CD8-positive, alpha-beta memory T cell (primary cell): ENCODE results near the gene ITGB4. TPM values are rescaled to one million over a fixed set of nuclear protein-coding genes. Genes with fewer than 3 reads are reported as not detected.
A peak's percentile ranks its signal among the peaks of the same experiment; 100 is the strongest.

Experiments used
- CTCF ChIA-PET: fragments of 350-600 bp; sonication (Branson Sonifier 250); formaldehyde crosslinking; loops from one replicate; lab custom pipeline; 2021; ENCODE audit warnings: antibody characterized with exemption; lab: Charles Lee
- POLR2A ChIA-PET: fragments of 350-600 bp; sonication (Branson Sonifier 250); formaldehyde crosslinking; loops from one replicate; lab custom pipeline; 2021; ENCODE audit warnings: antibody characterized with exemption; lab: Charles Lee
- DNase-seq, 5 donors: peaks; one replicate each; pipeline versions ENCODE4 v3.0.0 to v3.0.0-alpha.2; 2020 to 2022; ENCODE audit warnings: mixed read lengths in 1 of 5
- H3K27ac ChIP-seq: one replicate; pipeline ENCODE4 v1.7.0; 2013; ENCODE audit warnings: low read depth, mild to moderate bottlenecking, low read length, moderate library complexity
- H3K27me3 ChIP-seq: 2 replicates; pipeline ENCODE4 v1.7.0; 2013; ENCODE audit warnings: low read length, mild to moderate bottlenecking; ENCODE audit not compliant: insufficient read depth, poor library complexity, severe bottlenecking
- H3K36me3 ChIP-seq: 2 replicates; pipeline ENCODE4 v1.7.0; 2013; ENCODE audit warnings: mild to moderate bottlenecking, low read length, moderate library complexity; ENCODE audit not compliant: insufficient read depth
- H3K4me1 ChIP-seq: 2 replicates; pipeline ENCODE4 v1.7.0; 2013; ENCODE audit warnings: mild to moderate bottlenecking, low read length, moderate library complexity; ENCODE audit not compliant: insufficient read depth
- H3K4me3 ChIP-seq: 2 replicates; pipeline ENCODE4 v1.7.0; 2013; ENCODE audit warnings: mild to moderate bottlenecking, low read length
- H3K9me3 ChIP-seq: 2 replicates; pipeline ENCODE4 v1.7.0; 2013; ENCODE audit warnings: mild to moderate bottlenecking, low read length
- H3K27ac Mint-ChIP-seq, 8 donors: one replicate each; pipeline ENCODE4 v1.8.0; 2020 to 2021; ENCODE audit warnings: mixed read lengths in 8 of 8, mild to moderate bottlenecking in 6 of 8, inconsistent platforms in 3 of 8, moderate library complexity in 3 of 8
- H3K27me3 Mint-ChIP-seq, 2 donors: one replicate each; pipeline ENCODE4 v1.8.0; 2020 to 2021; ENCODE audit warnings: mixed read lengths in 2 of 2, mild to moderate bottlenecking in 1 of 2, moderate library complexity in 1 of 2
- H3K36me3 Mint-ChIP-seq, 3 donors: one replicate each; pipeline ENCODE4 v1.8.0; 2020 to 2021; ENCODE audit warnings: mixed read lengths in 3 of 3, inconsistent platforms in 1 of 3, mild to moderate bottlenecking in 1 of 3
- H3K4me1 Mint-ChIP-seq, 3 donors: one replicate each; pipeline ENCODE4 v1.8.0; 2020 to 2021; ENCODE audit warnings: mixed read lengths in 3 of 3, inconsistent platforms in 1 of 3, mild to moderate bottlenecking in 1 of 3
- H3K4me3 Mint-ChIP-seq, 7 donors: one replicate each; pipeline ENCODE4 v1.8.0; 2020 to 2021; ENCODE audit warnings: mixed read lengths in 7 of 7, mild to moderate bottlenecking in 6 of 7, moderate library complexity in 4 of 7, inconsistent platforms in 2 of 7
- H3K9me3 Mint-ChIP-seq, 5 donors: one replicate each; pipeline ENCODE4 v1.8.0; 2020 to 2022; ENCODE audit warnings: mixed read lengths in 5 of 5, mild to moderate bottlenecking in 3 of 5, moderate library complexity in 2 of 5, inconsistent platforms in 1 of 5
- polyA plus RNA-seq: library from polyadenylated mRNA; unstranded; fragments of 300-500 nt; fragmentation: Illumina TruSeq; gene quantifications from one replicate; pipeline ENCODE4 v1.2.3, GENCODE V29; 2021
- total RNA-seq, 2 experiments: library from RNA; stranded (reverse); gene quantifications; one replicate each; pipeline ENCODE4 v1.2.3, GENCODE V29; 2021

Gene ITGB4
- total and polyA plus RNA-seq, 3 experiments from 2014 or later, result 1.5 to 2.1 (median 1.8) TPM

- H3K27me3 ChIP-seq, result no peaks in the 10 kb centered on the region
- Mint-ChIP-seq H3K4me3 (no peak overlapping the region), H3K9me3 (no peaks in the 10 kb centered on the region), H3K27me3 (no peaks in the 10 kb centered on the region), H3K4me1 (peaks cover 0 to 2% (median 0%) of the 10 kb centered on the region in 3 donors), H3K27ac (no peak overlapping the region), H3K36me3 (no peaks in the 10 kb centered on the region)
- H3K4me1 ChIP-seq, result no peaks in the 10 kb centered on the region
- no peak overlapping the region for H3K27ac ChIP-seq
- CTCF ChIA-PET, result no interaction called here
- no peaks in the 10 kb centered on the region for H3K9me3 ChIP-seq
- no peak for DNase-seq
- POLR2A ChIA-PET, result no interaction called here
- H3K36me3 ChIP-seq, result no peaks in the 10 kb centered on the region
- H3K4me3 ChIP-seq, result no peak overlapping the region
Observed at GRCh38 chr17:75740631-75741077, 19.4 kb downstream of the ITGB4 start.

GRCh38 chr17:75742337-75742736 lies 21.1 kb downstream of the ITGB4 start:
- Mint-ChIP-seq H3K4me3 (no peak overlapping the region), H3K27me3 (no peaks in the 10 kb centered on the region), H3K4me1 (no peaks in the 10 kb centered on the region), H3K9me3 (no peaks in the 10 kb centered on the region), H3K27ac (no peak overlapping the region), H3K36me3 (no peaks in the 10 kb centered on the region)
- no peak for DNase-seq
- Histone ChIP-seq H3K36me3 (no peaks in the 10 kb centered on the region), H3K4me3 (no peak overlapping the region), H3K9me3 (no peaks in the 10 kb centered on the region), H3K27me3 (no peaks in the 10 kb centered on the region), H3K4me1 (no peaks in the 10 kb centered on the region), H3K27ac (no peak overlapping the region)
- CTCF ChIA-PET, result interaction anchor here (1.2 kb wide), 1 partner anchor 109 kb away, joined by 4 read pairs; the partner anchor contains the start of gene SMIM5
- POLR2A ChIA-PET, result no interaction called here

- Mint-ChIP-seq H3K27ac (no peak overlapping the region), H3K4me3 (no peak overlapping the region), H3K9me3 (no peaks in the 10 kb centered on the region), H3K27me3 (peaks cover 0 to 4% of the 10 kb centered on the region in 2 donors), H3K36me3 (no peaks in the 10 kb centered on the region), H3K4me1 (peaks cover 3 to 5% (median 5%) of the 10 kb centered on the region in 3 donors)
- CTCF ChIA-PET, result interaction anchor here (0.8 to 8.4 kb wide), 2 partner anchors 10 to 111 kb away, joined by 3 to 181 read pairs; partner anchors contain the start of gene SMIM5
- Histone ChIP-seq H3K4me1 (no peaks in the 10 kb centered on the region), H3K4me3 (no peak overlapping the region), H3K9me3 (no peaks in the 10 kb centered on the region), H3K27ac (no peak overlapping the region), H3K36me3 (no peaks in the 10 kb centered on the region), H3K27me3 (no peaks in the 10 kb centered on the region)
- DNase-seq, result no peak
- POLR2A ChIA-PET, result no interaction called here
Observed at GRCh38 chr17:75743625-75744206, 22.5 kb downstream of the ITGB4 start.

- no peaks in the 10 kb centered on the region for H3K9me3 Mint-ChIP-seq
- Histone ChIP-seq H3K36me3 (no peaks in the 10 kb centered on the region), H3K27me3 (no peaks in the 10 kb centered on the region), H3K9me3 (no peaks in the 10 kb centered on the region), H3K4me3 (no peak overlapping the region), H3K4me1 (peaks cover 9% of the 10 kb centered on the region), H3K27ac (no peak overlapping the region)
- no peak for DNase-seq
- H3K27ac Mint-ChIP-seq, result no peak overlapping the region
- H3K36me3 Mint-ChIP-seq, result no peaks in the 10 kb centered on the region
- no peak overlapping the region for H3K4me3 Mint-ChIP-seq
- CTCF ChIA-PET, result interaction anchor here (0.8 to 8.4 kb wide), 33 partner anchors 11 to 479 kb away, joined by 3 to 181 read pairs (median 4); partner anchors contain the start of genes GALK1, ITGB4, RECQL5 and SAP30BP
- H3K4me1 Mint-ChIP-seq, result peaks cover 11 to 17% (median 11%) of the 10 kb centered on the region in 3 donors
- peaks cover 0 to 4% of the 10 kb centered on the region in 2 donors for H3K27me3 Mint-ChIP-seq
- POLR2A ChIA-PET, result no interaction called here
Observed at GRCh38 chr17:75748706-75749105, 27.4 kb downstream of the ITGB4 start.

- POLR2A ChIA-PET, result interaction anchor here (0.6 kb wide), 2 partner anchors 35 to 481 kb away, joined by 3 to 6 read pairs; partner anchors contain the start of gene UNK
- peaks cover 13 to 21% (median 14%) of the 10 kb centered on the region in 3 donors for H3K4me1 Mint-ChIP-seq
- no peak overlapping the region for H3K27ac Mint-ChIP-seq
- peak; percentile 76 to 89 (median 83) for DNase-seq
- Histone ChIP-seq H3K9me3 (no peaks in the 10 kb centered on the region), H3K27me3 (no peaks in the 10 kb centered on the region), H3K36me3 (no peaks in the 10 kb centered on the region), H3K4me1 (peaks cover 17% of the 10 kb centered on the region), H3K27ac (no peak overlapping the region), H3K4me3 (no peak overlapping the region)
- H3K9me3 Mint-ChIP-seq, result no peaks in the 10 kb centered on the region
- H3K36me3 Mint-ChIP-seq, result no peaks in the 10 kb centered on the region
- peaks cover 0 to 4% of the 10 kb centered on the region in 2 donors for H3K27me3 Mint-ChIP-seq
- CTCF ChIA-PET, result interaction anchor here (0.6 to 8.4 kb wide), 35 partner anchors 12 to 323 kb away, joined by 3 to 181 read pairs (median 4); partner anchors contain the start of genes GALK1, ITGB4, RECQL5 and SAP30BP
- H3K4me3 Mint-ChIP-seq, result peak overlapping the region in 4 of 7 donors; percentile 0 to 40 (median 24)
Observed at GRCh38 chr17:75749545-75750389, 28.5 kb downstream of the ITGB4 start.

- no peak for DNase-seq
- Histone ChIP-seq H3K27ac (no peak overlapping the region), H3K4me1 (peaks cover 17% of the 10 kb centered on the region), H3K4me3 (no peak overlapping the region), H3K36me3 (no peaks in the 10 kb centered on the region), H3K9me3 (no peaks in the 10 kb centered on the region), H3K27me3 (no peaks in the 10 kb centered on the region)
- Mint-ChIP-seq H3K4me1 (peaks cover 15 to 24% (median 16%) of the 10 kb centered on the region in 3 donors), H3K27me3 (peaks cover 0 to 4% of the 10 kb centered on the region in 2 donors), H3K36me3 (no peaks in the 10 kb centered on the region), H3K4me3 (no peak overlapping the region), H3K27ac (peak overlapping the region in 2 of 8 donors; percentile 60 to 73), H3K9me3 (no peaks in the 10 kb centered on the region)
- POLR2A ChIA-PET, result no interaction called here
- CTCF ChIA-PET, result interaction anchor here (0.9 to 8.4 kb wide), 15 partner anchors 13 to 324 kb away, joined by 3 to 181 read pairs (median 5); partner anchors contain the start of genes GALK1, RECQL5, SAP30BP and SMIM5
Observed at GRCh38 chr17:75750661-75751423, 29.6 kb downstream of the ITGB4 start.

GRCh38 chr17:75751676-75752404 lies 30.6 kb downstream of the ITGB4 start:
- H3K27me3 Mint-ChIP-seq, result peaks cover 0 to 4% of the 10 kb centered on the region in 2 donors
- no peaks in the 10 kb centered on the region for H3K36me3 Mint-ChIP-seq
- no peaks in the 10 kb centered on the region for H3K9me3 Mint-ChIP-seq
- Histone ChIP-seq H3K36me3 (no peaks in the 10 kb centered on the region), H3K27ac (no peak overlapping the region), H3K9me3 (no peaks in the 10 kb centered on the region), H3K4me3 (no peak overlapping the region), H3K27me3 (no peaks in the 10 kb centered on the region), H3K4me1 (peaks cover 17% of the 10 kb centered on the region)
- no peak overlapping the region for H3K27ac Mint-ChIP-seq
- CTCF ChIA-PET, result interaction anchor here (1.2 to 8.4 kb wide), 8 partner anchors 12 to 119 kb away, joined by 3 to 181 read pairs (median 43); partner anchors contain the start of genes GALK1, SMIM5 and UNK
- no peak for DNase-seq
- POLR2A ChIA-PET, result interaction anchor here (2.3 kb wide), 1 partner anchor 92 kb away, joined by 8 read pairs; the partner anchor contains the start of gene UNC13D
- peaks cover 15 to 24% (median 16%) of the 10 kb centered on the region in 3 donors for H3K4me1 Mint-ChIP-seq
- peak overlapping the region in 1 of 7 donors; percentile 32 for H3K4me3 Mint-ChIP-seq
